Liver (tissue), 9 donors: ENCODE results near the gene CCDC91. TPM values are rescaled to one million over a fixed set of nuclear protein-coding genes. Genes with fewer than 3 reads are reported as not detected.

Experiments used
- DNase-seq: peaks from one replicate; pipeline ENCODE4 v3.0.0-alpha.2; 2017; ENCODE audit warnings: low spot score
- H3K27ac ChIP-seq, 2 donors: one replicate each; pipeline ENCODE4 v1.7.0; 2013; ENCODE audit warnings: inconsistent platforms in 2 of 2, low read length in 2 of 2, control low read depth in 1 of 2, low read depth in 1 of 2, mild to moderate bottlenecking in 1 of 2
- H3K27me3 ChIP-seq, 4 donors: one replicate each; pipeline versions ENCODE4 v1.6.1 to v1.7.0; 2013; ENCODE audit warnings: low read length in 3 of 4, inconsistent platforms in 1 of 4, mild to moderate bottlenecking in 1 of 4, moderate library complexity in 1 of 4; ENCODE audit not compliant: control insufficient read depth in 4 of 4, insufficient read depth in 4 of 4
- H3K36me3 ChIP-seq, 4 donors: one replicate each; pipeline versions ENCODE4 v1.6.1 to v1.7.0; 2013; ENCODE audit warnings: low read length in 3 of 4, mild to moderate bottlenecking in 3 of 4, low read depth in 1 of 4, moderate library complexity in 1 of 4; ENCODE audit not compliant: control insufficient read depth in 4 of 4, insufficient read depth in 3 of 4
- H3K4me1 ChIP-seq, 4 donors: one replicate each; pipeline versions ENCODE4 v1.6.1 to v1.7.0; 2013; ENCODE audit warnings: low read length in 3 of 4, mild to moderate bottlenecking in 3 of 4, moderate library complexity in 1 of 4; ENCODE audit not compliant: control insufficient read depth in 4 of 4, insufficient read depth in 4 of 4
- H3K4me3 ChIP-seq, 3 donors: one replicate each; pipeline versions ENCODE4 v1.6.1 to v1.7.0; 2013; ENCODE audit warnings: low read length in 3 of 3, control low read depth in 1 of 3, low read depth in 1 of 3, mild to moderate bottlenecking in 1 of 3
- H3K9ac ChIP-seq, 2 donors: one replicate each; pipeline ENCODE4 v1.7.0; 2013; ENCODE audit warnings: low read length in 2 of 2, mild to moderate bottlenecking in 2 of 2, moderate library complexity in 2 of 2, control low read depth in 1 of 2, low read depth in 1 of 2
- H3K9me3 ChIP-seq, 4 donors: one replicate each; pipeline versions ENCODE4 v1.6.1 to v1.7.0; 2013; ENCODE audit warnings: low read length in 3 of 4; ENCODE audit not compliant: control insufficient read depth in 4 of 4
- ATF3 ChIP-seq: IDR thresholded peaks from 2 replicates; pipeline ENCODE4 v1.6.1; 2016; ENCODE audit warnings: antibody characterized with exemption
- CTCF ChIP-seq: fragments of 150-350 bp; IDR thresholded peaks from 2 replicates; pipeline ENCODE4 v1.5.1; 2017; ENCODE audit warnings: improper control_type of control experiment, low read depth, low read length; ENCODE audit not compliant: missing input control
- EGR1 ChIP-seq, 2 donors: IDR thresholded peaks; 2 replicates each; pipeline ENCODE4 v1.6.1; 2016 to 2018; ENCODE audit warnings: antibody characterized with exemption in 2 of 2, low read depth in 2 of 2
- FOXA1 ChIP-seq: IDR thresholded peaks from 2 replicates; pipeline ENCODE4 v1.6.1; 2016; ENCODE audit warnings: antibody characterized with exemption
- FOXA2 ChIP-seq: IDR thresholded peaks from 2 replicates; pipeline ENCODE4 v1.6.1; 2016; ENCODE audit warnings: antibody characterized with exemption
- GABPA ChIP-seq, 2 donors: IDR thresholded peaks in 1 of 2; conservative IDR thresholded peaks in 1 of 2; 2 replicates each; pipeline ENCODE4 v1.6.1; 2016; ENCODE audit warnings: antibody characterized with exemption in 2 of 2, mild to moderate bottlenecking in 1 of 2, moderate library complexity in 1 of 2
- HNF4A ChIP-seq, 2 donors: conservative IDR thresholded peaks; 2 replicates each; pipeline ENCODE4 v1.6.1; 2016; ENCODE audit warnings: antibody characterized with exemption in 2 of 2, mild to moderate bottlenecking in 2 of 2
- HNF4G ChIP-seq: IDR thresholded peaks from 2 replicates; pipeline ENCODE4 v1.6.1; 2016; ENCODE audit warnings: antibody characterized with exemption
- JUND ChIP-seq, 2 donors: IDR thresholded peaks; 2 replicates each; pipeline ENCODE4 v1.6.1; 2016; ENCODE audit warnings: antibody characterized with exemption in 2 of 2
- MAX ChIP-seq: IDR thresholded peaks from 2 replicates; pipeline ENCODE4 v1.6.1; 2016; ENCODE audit warnings: antibody characterized with exemption
- NR2F2 ChIP-seq: IDR thresholded peaks from 2 replicates; pipeline ENCODE4 v1.6.1; 2016; ENCODE audit warnings: antibody characterized with exemption
- RAD21 ChIP-seq, 2 donors: IDR thresholded peaks; 2 replicates each; pipeline ENCODE4 v1.6.1; 2016; ENCODE audit warnings: antibody characterized with exemption in 2 of 2, mild to moderate bottlenecking in 2 of 2
- REST ChIP-seq: IDR thresholded peaks from 2 replicates; pipeline ENCODE4 v1.6.1; 2016; ENCODE audit warnings: antibody characterized with exemption, mild to moderate bottlenecking
- RXRA ChIP-seq, 2 donors: IDR thresholded peaks; 2 replicates each; pipeline ENCODE4 v1.6.1; 2017 to 2018; ENCODE audit warnings: antibody characterized with exemption in 2 of 2, mild to moderate bottlenecking in 1 of 2
- SP1 ChIP-seq: IDR thresholded peaks from 2 replicates; pipeline ENCODE4 v1.6.1; 2018; ENCODE audit warnings: antibody characterized with exemption, mild to moderate bottlenecking
- TAF1 ChIP-seq: conservative IDR thresholded peaks from 2 replicates; pipeline ENCODE4 v1.6.1; 2016; ENCODE audit warnings: antibody characterized with exemption, mild to moderate bottlenecking
- YY1 ChIP-seq: IDR thresholded peaks from 2 replicates; pipeline ENCODE4 v1.6.1; 2016; ENCODE audit warnings: antibody characterized with exemption, mild to moderate bottlenecking
- ZBTB33 ChIP-seq: IDR thresholded peaks from 2 replicates; pipeline ENCODE4 v1.6.1; 2016; ENCODE audit warnings: antibody characterized with exemption
- WGBS: extraction: QIAGEN DNeasy Blood & Tissue Kit; methylation state at CpG from one replicate; pipeline ENCODE4 v1.1.7; 2013; 5-methylcytosine and 5-hydroxymethylcytosine counted together
- polyA plus RNA-seq, 2 donors: library from polyadenylated mRNA; stranded (reverse) in 1 of 2; unstranded in 1 of 2; fragments of 200-250 nt in 1 of 2; fragments of >200 nt in 1 of 2; fragmentation: Nextera tagmentation in 1 of 2; extraction: Ambion mirVana in 1 of 2; gene quantifications; one replicate each; pipeline versions ENCODE4 v1.2.1 to v1.2.3, GENCODE V29; 2013 to 2015
- total RNA-seq, 2 donors: library from RNA; depleted of rRNA; stranded (reverse); fragments of >200 nt; gene quantifications; one replicate each; pipeline ENCODE4 v1.2.3, GENCODE V29; 2014
- donor health status: healthy.
- donor health status: healthy.
- donor health status: healthy.
- donor health status: healthy.
- donor health status: healthy.

Gene CCDC91
- total and polyA plus RNA-seq, 4 donors: 8.4 to 29.0 (median 15.1) TPM

- H3K9ac ChIP-seq: no peak overlapping the region
- TF ChIP-seq HNF4G (no peak), TAF1 (no peak), RAD21 (IDR thresholded peaks at IDR 0.05) (no peak), GABPA (IDR thresholded peaks at IDR 0.05 in 1 of 2, conservative IDR thresholded peaks at IDR 0.05 in 1 of 2) (no peak), MAX (no peak), ZBTB33 (no peak), RXRA (IDR thresholded peaks at IDR 0.05) (no peak), JUND (IDR thresholded peaks at IDR 0.05) (no peak), FOXA2 (no peak), FOXA1 (no peak), NR2F2 (no peak), YY1 (no peak), CTCF (no peak), EGR1 (IDR thresholded peaks at IDR 0.05; ENCODE audit: low read depth in 2 of 2) (no peak), HNF4A (conservative IDR thresholded peaks at IDR 0.05) (no peak), SP1 (no peak), REST (no peak), ATF3 (no peak)
- 92% methylated on average over 3 of the region's 3 CpGs for WGBS
These were observed 37.0 kb downstream of the CCDC91 start for GRCh38 chr12:28227251-28227650.

More at GRCh38 chr12:28227251-28227650, 37.0 kb downstream of the CCDC91 start:
- Histone ChIP-seq H3K4me1 (no peaks in the 10 kb centered on the region), H3K9me3 (no peaks in the 10 kb centered on the region), H3K27ac (no peak overlapping the region), H3K4me3 (no peak overlapping the region), H3K27me3 (no peaks in the 10 kb centered on the region), H3K36me3 (no peaks in the 10 kb centered on the region)
- DNase-seq: no peak
